HepG2 (cell line): ENCODE data around the gene ZG16B. TPM values are rescaled to one million over a fixed set of nuclear protein-coding genes. Genes with fewer than 3 reads are reported as not detected.

Experiments
- ATAC-seq: fragments of 200-7000 bp; cut with Tn5 transposase; 3 replicates; pipeline ENCODE4 v1.9.1; 2020; ENCODE audit warnings: mild to moderate bottlenecking, moderate library complexity
- BruUV-seq: library from RNA; stranded (reverse); fragments of 400-500 nt; replicated peaks from 2 replicates; lab custom pipeline; 2021; lab: Mats Ljungman, UMichigan
- CTCF ChIA-PET: fragments of 300-600 bp; formaldehyde crosslinking; extraction: SDS; loops from one replicate; lab custom pipeline; 2021; ENCODE audit warnings: low total read pairs, inconsistent platforms, low intra/inter-chr PET ratio; lab: Yijun Ruan, JAX
- POLR2A ChIA-PET: fragments of 350-600 bp; sonication (Branson Sonifier 250); formaldehyde crosslinking; loops from one replicate; lab custom pipeline; 2020; ENCODE audit warnings: antibody characterized with exemption, inconsistent platforms; lab: Yijun Ruan, JAX
- DNase-seq: peaks from one replicate; pipeline ENCODE4 v3.0.0-alpha.2; 2015; ENCODE audit warnings: low spot score
- FAIRE-seq: peaks from 3 replicates; lab custom pipeline; 2011; peaks lifted over from hg19 to GRCh38; lab: Jason Lieb, UNC
- H2AFZ ChIP-seq: one replicate; pipeline ENCODE4 v1.6.1; 2011; ENCODE audit warnings: low read length, inconsistent platforms
- H3K27ac ChIP-seq: fragments of 300-600 bp; 3 replicates; pipeline ENCODE4 v1.8.0; 2011; ENCODE audit warnings: mixed run types, mild to moderate bottlenecking, mixed read lengths, low read length, inconsistent platforms; ENCODE audit not compliant: insufficient read depth; ENCODE audit errors: extremely low read length
- H3K27me3 ChIP-seq, 2 experiments: fragments of 200-600 bp in 1 of 2; 2 replicates in 1 of 2; 3 replicates in 1 of 2; pipeline versions ENCODE4 v1.6.0 to v1.8.0; 2011; ENCODE audit warnings: low read length in 2 of 2, mild to moderate bottlenecking in 2 of 2, moderate library complexity in 2 of 2, inconsistent platforms in 1 of 2; ENCODE audit not compliant: insufficient read depth in 2 of 2, control insufficient read depth in 1 of 2
- H3K36me3 ChIP-seq, 2 experiments: fragments of 200-600 bp in 1 of 2; replicated peaks in 1 of 2; 2 replicates in 1 of 2; 3 replicates in 1 of 2; pipeline versions ENCODE4 v1.5.1 to v1.8.0; 2011; ENCODE audit warnings: low read length in 2 of 2, inconsistent platforms in 1 of 2; ENCODE audit not compliant: insufficient read depth in 2 of 2, control insufficient read depth in 1 of 2
- H3K4me1 ChIP-seq: 2 replicates; pipeline ENCODE4 v1.5.1; 2012; ENCODE audit warnings: low read length, inconsistent platforms; ENCODE audit not compliant: insufficient read depth
- H3K4me2 ChIP-seq: 2 replicates; pipeline ENCODE4 v1.6.0; 2011; ENCODE audit warnings: low read depth, low read length, inconsistent platforms
- H3K4me3 ChIP-seq, 3 experiments: fragments of 200-600 bp in 1 of 3; sonication (generic), shearing (Covaris generic) in 1 of 3; replicated peaks in 1 of 3; 2 replicates each; pipeline ENCODE4 v1.5.1; 2011 to 2016; ENCODE audit warnings: low read length in 3 of 3, inconsistent platforms in 2 of 3, low read depth in 2 of 3, mild to moderate bottlenecking in 2 of 3, control low read depth in 1 of 3, mixed read lengths in 1 of 3; ENCODE audit not compliant: insufficient read depth in 1 of 3
- H3K79me2 ChIP-seq: one replicate; pipeline ENCODE4 v1.6.1; 2011; ENCODE audit warnings: low read length, inconsistent platforms; ENCODE audit not compliant: insufficient read depth
- H3K9ac ChIP-seq: 2 replicates; pipeline ENCODE4 v1.6.0; 2011; ENCODE audit warnings: mild to moderate bottlenecking, low read depth, low read length, inconsistent platforms; ENCODE audit not compliant: insufficient read depth
- H3K9me3 ChIP-seq: 2 replicates; pipeline ENCODE4 v1.5.1; 2012; ENCODE audit warnings: mild to moderate bottlenecking, low read length
- H4K20me1 ChIP-seq: 2 replicates; pipeline ENCODE4 v1.6.0; 2011; ENCODE audit warnings: inconsistent platforms, mild to moderate bottlenecking, low read length, moderate library complexity; ENCODE audit not compliant: insufficient read depth
- FOXO1 ChIP-seq: sonication (generic); formaldehyde crosslinking; IDR thresholded peaks from 2 replicates; pipeline ENCODE4 v1.4.0; 2020; ENCODE audit warnings: missing genetic modification reagents
- GATA4 ChIP-seq: sonication (generic); IDR thresholded peaks from 2 replicates; pipeline ENCODE4 v1.6.1; 2016; ENCODE audit warnings: antibody characterized with exemption, low read depth, borderline replicate concordance
- HDAC2 ChIP-seq: sonication (generic); formaldehyde crosslinking; IDR thresholded peaks from 2 replicates; pipeline ENCODE4 v1.4.0; 2020; ENCODE audit warnings: missing genetic modification reagents
- HOXD1 ChIP-seq: sonication (generic); formaldehyde crosslinking; IDR thresholded peaks from 2 replicates; pipeline ENCODE4 v1.5.0; 2020; ENCODE audit warnings: missing genetic modification reagents
- MAF1 ChIP-seq: sonication (generic); formaldehyde crosslinking; IDR thresholded peaks from 2 replicates; pipeline ENCODE4 v1.5.0; 2020; ENCODE audit warnings: missing genetic modification reagents, borderline replicate concordance
- RARG ChIP-seq: sonication (generic); formaldehyde crosslinking; IDR thresholded peaks from 2 replicates; pipeline ENCODE4 v1.4.0; 2020; ENCODE audit warnings: low read depth, mild to moderate bottlenecking, missing genetic modification reagents
- STAG1 ChIP-seq: sonication (generic); formaldehyde crosslinking; IDR thresholded peaks from 2 replicates; pipeline ENCODE4 v1.4.0; 2020; ENCODE audit warnings: missing genetic modification reagents
- TBX3 ChIP-seq: fragments of 450-650 bp; IDR thresholded peaks from 2 replicates; pipeline ENCODE4 v1.6.1; 2017; ENCODE audit warnings: antibody characterized with exemption, mild to moderate bottlenecking, inconsistent platforms, borderline replicate concordance
- YEATS2 ChIP-seq: sonication (generic); formaldehyde crosslinking; IDR thresholded peaks from 2 replicates; pipeline ENCODE4 v1.4.0; 2020; ENCODE audit warnings: missing genetic modification reagents, borderline replicate concordance
- ZFYVE20 ChIP-seq: sonication (generic); formaldehyde crosslinking; IDR thresholded peaks from 2 replicates; pipeline ENCODE4 v1.8.0; 2023; ENCODE audit warnings: low read depth, mild to moderate bottlenecking, moderate library complexity, missing genetic modification reagents, borderline replicate concordance
- ZNF30 ChIP-seq: sonication (generic); formaldehyde crosslinking; IDR thresholded peaks from 2 replicates; pipeline ENCODE4 v1.5.0; 2020; ENCODE audit warnings: mild to moderate bottlenecking, missing genetic modification reagents
- ZNF337 ChIP-seq: sonication (generic); formaldehyde crosslinking; IDR thresholded peaks from 2 replicates; pipeline ENCODE4 v1.5.1; 2020; ENCODE audit warnings: missing genetic modification reagents, low read depth, mild to moderate bottlenecking, borderline replicate concordance
- ZNF543 ChIP-seq: sonication (generic); formaldehyde crosslinking; IDR thresholded peaks from 2 replicates; pipeline ENCODE4 v1.4.0; 2020; ENCODE audit warnings: mild to moderate bottlenecking, missing genetic modification reagents
- ZNF7 ChIP-seq: IDR thresholded peaks from 2 replicates; pipeline ENCODE4 v1.6.1; 2016; ENCODE audit warnings: missing biosample characterization, missing genetic modification reagents
- ZNF761 ChIP-seq: sonication (generic); formaldehyde crosslinking; conservative IDR thresholded peaks from 2 replicates; pipeline ENCODE4 v1.4.0; 2020; ENCODE audit warnings: mild to moderate bottlenecking, missing genetic modification reagents
- ZNF777 ChIP-seq: sonication (generic); formaldehyde crosslinking; IDR thresholded peaks from 2 replicates; pipeline ENCODE4 v1.4.0; 2020; ENCODE audit warnings: missing genetic modification reagents
- WGBS: methylation state at CpG from one replicate; pipeline ENCODE4 v1.1.6; 2017; ENCODE audit warnings: low lambda C conversion rate; 5-methylcytosine and 5-hydroxymethylcytosine counted together
- in situ Hi-C: cut with HindIII; loops from 2 replicates; pipeline ENCODE4 v1.10.0; 2017; ENCODE audit warnings: low pct_unique_long_range_greater_than_20kb; ENCODE audit not compliant: extremely low pct_ligation_motif_present
- intact Hi-C: fragments of 100-400 bp; cut with micrococcal nuclease; formaldehyde crosslinking; loops from one replicate; pipeline ENCODE4 v1.10.0; 2022; ENCODE audit not compliant: unreplicated experiment
- polyA plus RNA-seq, 8 experiments: library from polyadenylated mRNA; depleted of rRNA in 3 of 8; stranded (reverse) in 7 of 8; unstranded in 1 of 8; fragments of >200 nt; fragmentation: Illumina TruSeq in 4 of 8; extraction: Trizol in 4 of 8; gene quantifications; 2 replicates each; pipeline versions ENCODE4 v1.2.1 to v1.2.3, GENCODE V29; 2011 to 2016; ENCODE audit warnings: low read depth in 4 of 8, missing spikeins in 1 of 8, mixed read lengths in 1 of 8; ENCODE audit not compliant: insufficient read depth in 1 of 8
- total RNA-seq, 5 experiments: library from RNA; depleted of rRNA; stranded (reverse); fragments of >200 nt; fragmentation: Illumina TruSeq; extraction: Trizol; gene quantifications; 2 replicates each; pipeline ENCODE4 v1.2.3, GENCODE V29; 2016; ENCODE audit warnings: low read depth in 1 of 5
- TF ChIP-seq, protein P1 (sequence below): sonication (generic); formaldehyde crosslinking; IDR thresholded peaks from 2 replicates; pipeline ENCODE4 v1.4.0; 2020; ENCODE audit warnings: missing genetic modification reagents, mild to moderate bottlenecking, borderline replicate concordance
- TF ChIP-seq, protein P2 (sequence below): sonication (generic); formaldehyde crosslinking; IDR thresholded peaks from 2 replicates; pipeline ENCODE4 v1.8.1; 2023; ENCODE audit warnings: mild to moderate bottlenecking, missing genetic modification reagents, borderline replicate concordance
- TF ChIP-seq, protein P3 (sequence below): IDR thresholded peaks from 2 replicates; pipeline ENCODE4 v1.6.1; 2016; ENCODE audit warnings: low read depth, control low read depth
- TF ChIP-seq, protein P4 (sequence below): sonication (generic); formaldehyde crosslinking; IDR thresholded peaks from 2 replicates; pipeline ENCODE4 v1.4.0; 2020; ENCODE audit warnings: mild to moderate bottlenecking, missing genetic modification reagents

Gene ZG16B
- total and polyA plus RNA-seq, 2 of the 13 experiments (the other 11 are each of a cell fraction or from before 2014, with no cell fraction given), result 1.5 to 11.3 TPM

DNA sequence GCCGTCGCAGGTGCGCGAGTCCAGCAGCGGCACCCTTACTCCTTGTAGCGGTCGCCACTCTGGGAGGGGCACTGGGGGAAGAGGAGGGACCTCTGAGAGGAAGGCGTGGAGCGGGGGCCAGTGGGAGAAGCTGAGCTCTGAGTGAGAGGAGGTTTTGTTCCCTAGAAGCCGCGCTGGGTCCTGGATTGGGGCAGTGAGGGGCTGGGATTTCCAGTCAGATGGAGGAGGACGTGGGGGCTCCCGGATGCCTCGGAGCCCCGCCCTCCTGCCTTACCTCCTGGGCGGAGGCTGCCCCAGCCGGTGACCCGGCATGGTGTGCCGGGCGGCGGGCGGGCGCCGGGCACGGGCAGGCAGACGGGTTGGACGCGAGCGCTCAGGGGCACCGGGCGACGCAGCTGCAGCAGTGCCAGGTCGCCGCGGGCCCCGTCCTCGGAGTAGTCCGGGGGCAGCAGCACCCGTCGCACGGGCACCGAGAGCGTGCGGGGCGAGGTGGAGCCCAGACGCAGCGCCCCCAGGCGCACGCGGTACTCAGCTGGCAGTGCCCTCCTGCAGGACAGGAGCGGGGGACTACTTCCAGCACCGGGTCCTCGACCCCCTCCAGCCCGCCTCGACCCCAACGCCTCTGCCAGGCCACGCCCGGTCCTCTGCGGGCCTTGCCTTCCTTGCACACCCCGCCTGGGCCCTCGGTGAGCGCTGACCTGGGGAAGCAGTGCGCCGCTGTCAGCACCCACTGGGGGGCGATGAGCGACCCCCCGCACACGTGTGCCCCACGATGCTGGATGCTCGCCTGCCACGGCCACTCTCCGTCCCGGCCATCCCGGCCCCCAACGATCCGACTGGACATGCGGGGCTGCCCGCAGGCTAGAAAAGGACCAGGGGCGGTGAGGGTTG, 44.8 kb upstream of the ZG16B start:
- DNase-seq (no peak), FAIRE-seq (no peak), ATAC-seq (peak; percentile 9)
- POLR2A ChIA-PET, result no interaction called here
- peaks cover 18% of the 10 kb centered on the region for H3K4me1 ChIP-seq
- H3K9me3 ChIP-seq, result no peaks in the 10 kb centered on the region
- no peaks in the 10 kb centered on the region for H3K79me2 ChIP-seq
- H3K36me3 ChIP-seq, result no peaks in the 10 kb centered on the region
- peak overlapping the region in 1 of 3 experiments; percentile 19; a peak in 1 of 6 replicates for H3K4me3 ChIP-seq
- no peak overlapping the region for H3K9ac ChIP-seq
- H3K4me2 ChIP-seq, result peak overlapping the region; percentile 42
- peaks cover 4 to 65% of the 10 kb centered on the region in 2 experiments; a peak in 4 of 5 replicates for H3K27me3 ChIP-seq
- CTCF ChIA-PET, result no interaction called here
- H3K27ac ChIP-seq, result no peak overlapping the region
- H2AFZ ChIP-seq, result no peak overlapping the region
- no TSS peak for BruUV-seq
- intact Hi-C loops (no loop called here), in situ Hi-C loops (loop anchor here (5.0 kb wide), 1 partner anchor 42 kb away; no protein-coding TSS in a partner anchor)
- no peaks in the 10 kb centered on the region for H4K20me1 ChIP-seq
- 38% methylated on average over 20 of the region's 79 CpGs for WGBS
- TF ChIP-seq TBX3 (no peak), ZNF337 (CRISPR knock-in tag) (no peak), YEATS2 (CRISPR knock-in tag) (no peak), ZNF543 (CRISPR knock-in tag) (no peak), GATA4 (no peak), ZFYVE20 (no peak), FOXO1 (CRISPR knock-in tag) (no peak), HOXD1 (CRISPR knock-in tag) (no peak), HDAC2 (CRISPR knock-in tag) (no peak), STAG1 (CRISPR knock-in tag) (peak; percentile 11; the same call in 1 of the 2 replicates), ZNF7 (CRISPR knock-in tag) (no peak), RARG (CRISPR knock-in tag) (no peak), ZNF30 (CRISPR knock-in tag) (no peak), MAF1 (CRISPR knock-in tag) (no peak), ZNF761 (CRISPR knock-in tag) (no peak), ZNF777 (CRISPR knock-in tag) (peak; percentile 11; the same call in 1 of the 2 replicates)
- TF ChIP-seq, protein P1, sequence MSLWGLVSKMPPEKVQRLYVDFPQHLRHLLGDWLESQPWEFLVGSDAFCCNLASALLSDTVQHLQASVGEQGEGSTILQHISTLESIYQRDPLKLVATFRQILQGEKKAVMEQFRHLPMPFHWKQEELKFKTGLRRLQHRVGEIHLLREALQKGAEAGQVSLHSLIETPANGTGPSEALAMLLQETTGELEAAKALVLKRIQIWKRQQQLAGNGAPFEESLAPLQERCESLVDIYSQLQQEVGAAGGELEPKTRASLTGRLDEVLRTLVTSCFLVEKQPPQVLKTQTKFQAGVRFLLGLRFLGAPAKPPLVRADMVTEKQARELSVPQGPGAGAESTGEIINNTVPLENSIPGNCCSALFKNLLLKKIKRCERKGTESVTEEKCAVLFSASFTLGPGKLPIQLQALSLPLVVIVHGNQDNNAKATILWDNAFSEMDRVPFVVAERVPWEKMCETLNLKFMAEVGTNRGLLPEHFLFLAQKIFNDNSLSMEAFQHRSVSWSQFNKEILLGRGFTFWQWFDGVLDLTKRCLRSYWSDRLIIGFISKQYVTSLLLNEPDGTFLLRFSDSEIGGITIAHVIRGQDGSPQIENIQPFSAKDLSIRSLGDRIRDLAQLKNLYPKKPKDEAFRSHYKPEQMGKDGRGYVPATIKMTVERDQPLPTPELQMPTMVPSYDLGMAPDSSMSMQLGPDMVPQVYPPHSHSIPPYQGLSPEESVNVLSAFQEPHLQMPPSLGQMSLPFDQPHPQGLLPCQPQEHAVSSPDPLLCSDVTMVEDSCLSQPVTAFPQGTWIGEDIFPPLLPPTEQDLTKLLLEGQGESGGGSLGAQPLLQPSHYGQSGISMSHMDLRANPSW, result no peak
- TF ChIP-seq, protein P2, sequence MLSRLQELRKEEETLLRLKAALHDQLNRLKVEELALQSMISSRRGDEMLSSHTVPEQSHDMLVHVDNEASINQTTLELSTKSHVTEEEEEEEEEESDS, result no peak
- TF ChIP-seq, protein P3, sequence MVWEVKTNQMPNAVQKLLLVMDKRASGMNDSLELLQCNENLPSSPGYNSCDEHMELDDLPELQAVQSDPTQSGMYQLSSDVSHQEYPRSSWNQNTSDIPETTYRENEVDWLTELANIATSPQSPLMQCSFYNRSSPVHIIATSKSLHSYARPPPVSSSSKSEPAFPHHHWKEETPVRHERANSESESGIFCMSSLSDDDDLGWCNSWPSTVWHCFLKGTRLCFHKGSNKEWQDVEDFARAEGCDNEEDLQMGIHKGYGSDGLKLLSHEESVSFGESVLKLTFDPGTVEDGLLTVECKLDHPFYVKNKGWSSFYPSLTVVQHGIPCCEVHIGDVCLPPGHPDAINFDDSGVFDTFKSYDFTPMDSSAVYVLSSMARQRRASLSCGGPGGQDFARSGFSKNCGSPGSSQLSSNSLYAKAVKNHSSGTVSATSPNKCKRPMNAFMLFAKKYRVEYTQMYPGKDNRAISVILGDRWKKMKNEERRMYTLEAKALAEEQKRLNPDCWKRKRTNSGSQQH (CRISPR knock-in tag), result no peak
- TF ChIP-seq, protein P4, sequence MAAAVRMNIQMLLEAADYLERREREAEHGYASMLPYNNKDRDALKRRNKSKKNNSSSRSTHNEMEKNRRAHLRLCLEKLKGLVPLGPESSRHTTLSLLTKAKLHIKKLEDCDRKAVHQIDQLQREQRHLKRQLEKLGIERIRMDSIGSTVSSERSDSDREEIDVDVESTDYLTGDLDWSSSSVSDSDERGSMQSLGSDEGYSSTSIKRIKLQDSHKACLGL, result no peak
